GM18867 (cell line): ENCODE measurements around the gene P2RY8.
"Not testable (repeated sequence)": the region's sequence is repeated elsewhere in the genome, so short reads cannot be mapped to it uniquely, and the experiment has no call there.

Experiments
- ATAC-seq: cut with Tn5 transposase; IDR thresholded peaks from one replicate; pipeline ENCODE4 v1.9.1; 2021; ENCODE audit warnings: mild to moderate bottlenecking, moderate library complexity; ENCODE audit not compliant: unreplicated experiment

P2RY8 gene

GRCh38 chrX:1448573-1449001 is 88.4 kb downstream of the P2RY8 start:
- not testable (repeated sequence) for ATAC-seq

GRCh38 chrX:1447969-1448572 is 88.9 kb downstream of the P2RY8 start:
- not testable (repeated sequence) for ATAC-seq

- not testable (repeated sequence) for ATAC-seq
Observed at GRCh38 chrX:1446984-1447968, 89.7 kb downstream of the P2RY8 start.

- no peak for ATAC-seq
Observed at GRCh38 chrX:1444561-1445500, 92.2 kb downstream of the P2RY8 start.

GRCh38 chrX:1443496-1444075 is 93.4 kb downstream of the P2RY8 start:
- ATAC-seq = no peak

- no peak for ATAC-seq
Observed at GRCh38 chrX:1442724-1443367, 94.1 kb downstream of the P2RY8 start.

GRCh38 chrX:1442016-1442665 is 94.8 kb downstream of the P2RY8 start:
- ATAC-seq = no peak

- no peak for ATAC-seq
Observed at GRCh38 chrX:1440506-1440905, 96.5 kb downstream of the P2RY8 start.

GRCh38 chrX:1435241-1435895 is 101.6 kb downstream of the P2RY8 start:
- ATAC-seq = no peak

GRCh38 chrX:1434871-1435240 is 102.1 kb downstream of the P2RY8 start:
- no peak for ATAC-seq

- ATAC-seq = no peak
Observed at GRCh38 chrX:1433646-1434357, 103.2 kb downstream of the P2RY8 start.

GRCh38 chrX:1430451-1430850 is 106.5 kb downstream of the P2RY8 start:
- ATAC-seq = no peak

- ATAC-seq = no peak
Observed at GRCh38 chrX:1427756-1428155, 109.2 kb downstream of the P2RY8 start.

- not testable (repeated sequence) for ATAC-seq
Observed at GRCh38 chrX:1426321-1426720, 110.7 kb downstream of the P2RY8 start.

GRCh38 chrX:1425381-1425780 is 111.6 kb downstream of the P2RY8 start:
- no peak for ATAC-seq

GRCh38 chrX:1424147-1424851 is 112.7 kb downstream of the P2RY8 start:
- no peak for ATAC-seq

- ATAC-seq = no peak
Observed at GRCh38 chrX:1423215-1423614, 113.8 kb downstream of the P2RY8 start.

GRCh38 chrX:1422135-1422465 is 114.9 kb downstream of the P2RY8 start:
- no peak for ATAC-seq
